Effector memory CD4-positive, alpha-beta T cell (primary cell): Measurements from ENCODE around the gene PCDHGB1.
"Not testable (repeated sequence)": the region's sequence is repeated elsewhere in the genome, so short reads cannot be mapped to it uniquely, and the experiment has no call there.

Source experiments
- DNase-seq, 3 donors: peaks; one replicate each; pipeline ENCODE4 v3.0.0-alpha.2; 2020
- H3K27ac ChIP-seq: 2 replicates; pipeline ENCODE4 v1.7.0; 2013; ENCODE audit warnings: mild to moderate bottlenecking, low read length, moderate library complexity; ENCODE audit not compliant: insufficient read depth, poor library complexity, severe bottlenecking
- H3K27me3 ChIP-seq: replicated peaks from 2 replicates; pipeline ENCODE4 v1.7.0; 2013; ENCODE audit warnings: mild to moderate bottlenecking, low read length; ENCODE audit not compliant: insufficient read depth, control insufficient read depth, poor library complexity, severe bottlenecking
- H3K36me3 ChIP-seq: 2 replicates; pipeline ENCODE4 v1.7.0; 2013; ENCODE audit warnings: mild to moderate bottlenecking, low read length, moderate library complexity; ENCODE audit not compliant: control insufficient read depth, insufficient read depth
- H3K4me1 ChIP-seq: 2 replicates; pipeline ENCODE4 v1.7.0; 2013; ENCODE audit warnings: low read length, mild to moderate bottlenecking; ENCODE audit not compliant: control insufficient read depth, insufficient read depth, poor library complexity, severe bottlenecking
- H3K4me3 ChIP-seq: 2 replicates; pipeline ENCODE4 v1.7.0; 2013; ENCODE audit warnings: low read length, low read depth, mild to moderate bottlenecking; ENCODE audit not compliant: insufficient read depth, poor library complexity, severe bottlenecking
- H3K9me3 ChIP-seq: 2 replicates; pipeline ENCODE4 v1.7.0; 2013; ENCODE audit warnings: mild to moderate bottlenecking, low read length, moderate library complexity; ENCODE audit not compliant: control insufficient read depth

The PCDHGB1 gene

GRCh38 chr5:141326088-141326854 lies 23.6 kb upstream of the PCDHGB1 start:
- Histone ChIP-seq H3K27ac (peak overlapping the region; percentile 56), H3K9me3 (peaks cover 7% of the 10 kb centered on the region)

GRCh38 chr5:141328231-141328630 lies 21.7 kb upstream of the PCDHGB1 start:
- H3K27me3 ChIP-seq, result peaks cover 15% of the 10 kb centered on the region
- no peaks in the 10 kb centered on the region for H3K4me1 ChIP-seq
- H3K36me3 ChIP-seq, result no peaks in the 10 kb centered on the region
- peaks cover 7% of the 10 kb centered on the region for H3K9me3 ChIP-seq
- no peak overlapping the region for H3K27ac ChIP-seq
- no peak for DNase-seq
- H3K4me3 ChIP-seq, result no peak overlapping the region

More at GRCh38 chr5:141326088-141326854, 23.6 kb upstream of the PCDHGB1 start:
- peak; percentile 48 to 60 (median 51) for DNase-seq
- Histone ChIP-seq H3K36me3 (no peaks in the 10 kb centered on the region), H3K4me3 (peak overlapping the region; percentile 54), H3K4me1 (no peaks in the 10 kb centered on the region), H3K27me3 (peaks cover 5% of the 10 kb centered on the region)

- Histone ChIP-seq H3K27ac (no peak within 1 kb of the TSS), H3K4me3 (no peak within 1 kb of the TSS), H3K4me1 (no peaks in the 10 kb centered on the region), H3K36me3 (no peaks in the 10 kb centered on the region), H3K27me3 (peaks cover 18% of the 10 kb centered on the region), H3K9me3 (peaks cover 10% of the 10 kb centered on the region)
- peak in 1 of 3 donors; percentile 14 for DNase-seq
Measured at GRCh38 chr5:141330299-141331080, 19.4 kb upstream of the PCDHGB1 start, which contains the start of gene PCDHGA1. TSS of gene PCDHGA1 (plus strand) at chr5:141330514.

- H3K27me3 ChIP-seq, result peaks cover 18% of the 10 kb centered on the region
- H3K4me1 ChIP-seq, H3K36me3 ChIP-seq, DNase-seq, H3K27ac ChIP-seq, H3K9me3 ChIP-seq, H3K4me3 ChIP-seq: not testable (repeated sequence)
Measured at GRCh38 chr5:141332571-141332970, 17.3 kb upstream of the PCDHGB1 start.

- Histone ChIP-seq H3K36me3 (no peaks in the 10 kb centered on the region), H3K27me3 (peaks cover 16% of the 10 kb centered on the region), H3K9me3 (peaks cover 3% of the 10 kb centered on the region), H3K27ac (no peak within 1 kb of the TSS), H3K4me1 (no peaks in the 10 kb centered on the region), H3K4me3 (no peak within 1 kb of the TSS)
- no peak for DNase-seq
Measured at GRCh38 chr5:141338538-141339306, 11.2 kb upstream of the PCDHGB1 start, which contains the start of gene PCDHGA2. TSS of gene PCDHGA2 (plus strand) at chr5:141338760.

- peaks cover 19% of the 10 kb centered on the region for H3K27me3 ChIP-seq
Measured at GRCh38 chr5:141340781-141341354, 9.0 kb upstream of the PCDHGB1 start.

GRCh38 chr5:141342773-141343172 lies 7.1 kb upstream of the PCDHGB1 start:
- Histone ChIP-seq H3K36me3 (no peaks in the 10 kb centered on the region), H3K27ac (no peak overlapping the region), H3K4me3 (no peak overlapping the region), H3K27me3 (peaks cover 18% of the 10 kb centered on the region), H3K4me1 (no peaks in the 10 kb centered on the region), H3K9me3 (no peaks in the 10 kb centered on the region)
- DNase-seq, result no peak

More at GRCh38 chr5:141340781-141341354, 9.0 kb upstream of the PCDHGB1 start:
- H3K27ac ChIP-seq, H3K4me3 ChIP-seq, DNase-seq, H3K4me1 ChIP-seq, H3K9me3 ChIP-seq, H3K36me3 ChIP-seq: not testable (repeated sequence)

GRCh38 chr5:141343242-141343952 lies 6.5 kb upstream of the PCDHGB1 start, which contains the start of gene PCDHGA3:
TSS of gene PCDHGA3 (plus strand) at chr5:141343829. CDS start at chr5:141344034, 205 bp downstream.
- DNase-seq, result no peak
- Histone ChIP-seq H3K9me3 (no peaks in the 10 kb centered on the region), H3K4me1 (no peaks in the 10 kb centered on the region), H3K27me3 (peaks cover 12% of the 10 kb centered on the region), H3K27ac (no peak within 1 kb of the TSS), H3K4me3 (no peak within 1 kb of the TSS), H3K36me3 (no peaks in the 10 kb centered on the region)

GRCh38 chr5:141343953-141344463 lies 5.9 kb upstream of the PCDHGB1 start:
- no peak overlapping the region for H3K27ac ChIP-seq
- H3K27me3 ChIP-seq, result peaks cover 10% of the 10 kb centered on the region
- H3K36me3 ChIP-seq, result no peaks in the 10 kb centered on the region
- no peaks in the 10 kb centered on the region for H3K9me3 ChIP-seq
- H3K4me1 ChIP-seq, result no peaks in the 10 kb centered on the region
- H3K4me3 ChIP-seq, result no peak overlapping the region
- no peak for DNase-seq
